HG02885 (cell line): ENCODE measurements around the gene ZNF407.

ENCODE experiments used
- ATAC-seq: cut with Tn5 transposase; IDR thresholded peaks from one replicate; pipeline ENCODE4 v1.9.1; 2021; ENCODE audit warnings: mild to moderate bottlenecking; ENCODE audit not compliant: unreplicated experiment, poor library complexity

ZNF407 gene

GRCh38 chr18:74980669-74981068 is 383.0 kb downstream of the ZNF407 start:
- no peak for ATAC-seq

- no peak for ATAC-seq
Observed at GRCh38 chr18:74981476-74981875, 383.8 kb downstream of the ZNF407 start.

- no peak for ATAC-seq
Observed at GRCh38 chr18:74982946-74983635, 385.4 kb downstream of the ZNF407 start.

GRCh38 chr18:74989134-74989533 is 391.5 kb downstream of the ZNF407 start:
- no peak for ATAC-seq

GRCh38 chr18:74990563-74991081 is 393.0 kb downstream of the ZNF407 start:
- no peak for ATAC-seq

GRCh38 chr18:74994502-74995418 is 397.1 kb downstream of the ZNF407 start:
- ATAC-seq = peak; percentile 84

GRCh38 chr18:74995419-74995736 is 397.7 kb downstream of the ZNF407 start:
- ATAC-seq = no peak

- ATAC-seq = no peak
Observed at GRCh38 chr18:74996055-74996454, 398.4 kb downstream of the ZNF407 start.

GRCh38 chr18:74996996-74997395 is 399.3 kb downstream of the ZNF407 start:
- ATAC-seq = no peak

- ATAC-seq = no peak
Observed at GRCh38 chr18:75000920-75001319, 403.2 kb downstream of the ZNF407 start.

GRCh38 chr18:75003039-75003438 is 405.4 kb downstream of the ZNF407 start:
- ATAC-seq = no peak

GRCh38 chr18:75003764-75004690 is 406.4 kb downstream of the ZNF407 start:
- ATAC-seq = no peak

GRCh38 chr18:75005626-75006025 is 408.0 kb downstream of the ZNF407 start:
- no peak for ATAC-seq

- no peak for ATAC-seq
Observed at GRCh38 chr18:75008186-75008585, 410.5 kb downstream of the ZNF407 start.

GRCh38 chr18:75009296-75009695 is 411.6 kb downstream of the ZNF407 start:
- no peak for ATAC-seq

- ATAC-seq = no peak
Observed at GRCh38 chr18:75009878-75010277, 412.2 kb downstream of the ZNF407 start.

GRCh38 chr18:75010278-75010677 is 412.6 kb downstream of the ZNF407 start:
- ATAC-seq = no peak

- ATAC-seq = no peak
Observed at GRCh38 chr18:75010689-75011088, 413.0 kb downstream of the ZNF407 start.

- peak; percentile 87 for ATAC-seq
Observed at GRCh38 chr18:75016025-75016717, 418.5 kb downstream of the ZNF407 start.

GRCh38 chr18:75023473-75023872 is 425.8 kb downstream of the ZNF407 start:
- no peak for ATAC-seq
